ENCODE results near the gene PLOD3. TPM values are rescaled to one million over a fixed set of nuclear protein-coding genes. Genes with fewer than 3 reads are reported as not detected.

The PLOD3 gene
- total and polyA plus RNA-seq, 9 of the 15 experiments (the other 6 are each of a cell fraction or from before 2014, with no cell fraction given): 2.8 to 101 (median 30.9) TPM

GRCh38 chr7:101159696-101160674 lies 57.4 kb downstream of the PLOD3 start (continued):
- TF ChIP-seq ETS1 (conservative IDR thresholded peaks at IDR 0.05; ENCODE audit: control insufficient read depth, low read depth, low read length): no peak
- TF ChIP-seq ZNF764 (CRISPR knock-in tag; IDR thresholded peaks at IDR 0.05; ENCODE audit: low read depth): no peak
- TF ChIP-seq PML (IDR thresholded peaks at IDR 0.05; ENCODE audit: low read length): no peak
- TF ChIP-seq ZNF318 (IDR thresholded peaks at IDR 0.05; ENCODE audit: borderline replicate concordance in 1 of 2, low read depth in 1 of 2): no peak
- TF ChIP-seq ZNF76 (CRISPR knock-in tag; IDR thresholded peaks at IDR 0.05; ENCODE audit: borderline replicate concordance): no peak
- TF ChIP-seq NFE2L1 (tag; IDR thresholded peaks at IDR 0.05; ENCODE audit: borderline replicate concordance, low read depth): no peak
- TF ChIP-seq TARDBP (IDR thresholded peaks at IDR 0.05): no peak
- no peak for TF ChIP-seq CHCHD3 (CRISPR knock-in tag; IDR thresholded peaks at IDR 0.05)
- no peak for TF ChIP-seq HNRNPL (IDR thresholded peaks at IDR 0.05; ENCODE audit: low read depth, low read length)
- no peak for TF ChIP-seq C11orf30 (IDR thresholded peaks at IDR 0.05; ENCODE audit: low read depth)
- no peak for TF ChIP-seq SMARCA4 (IDR thresholded peaks at IDR 0.05)
- TF ChIP-seq NELFE (IDR thresholded peaks at IDR 0.05; ENCODE audit: insufficient read depth, insufficient read length): no peak
- TF ChIP-seq PPARD (CRISPR knock-in tag; IDR thresholded peaks at IDR 0.05): no peak
- TF ChIP-seq FOXM1 (IDR thresholded peaks at IDR 0.05; ENCODE audit: low read depth): no peak
- TF ChIP-seq FOXM1 (CRISPR knock-in tag; IDR thresholded peaks at IDR 0.05; ENCODE audit: low read depth): no peak

Data from K562 (cell line).